Measurements from ENCODE around the gene C1S. TPM values are rescaled to one million over a fixed set of nuclear protein-coding genes. Genes with fewer than 3 reads are reported as not detected.
"Not testable (repeated sequence)": the region's sequence is repeated elsewhere in the genome, so short reads cannot be mapped to it uniquely, and the experiment has no call there.

The C1S gene
- total RNA-seq (1 to 10 TPM; 3.8 to 4.6 TPM), total RNA-seq (0.11 to 3.1 (median 1.2) reads per million in 172 experiments)
- polyA plus RNA-seq (2013, experiment 1 of 2): 0.91 TPM
- 3.5 TPM for polyA plus RNA-seq (2013, experiment 2 of 2)

GRCh38 chr12:7060353-7060954 lies at the start of gene C1S:
Gene C1S, plus strand, starts transcription at chr12:7060718. Its CDS starts 1,195 bp downstream, at chr12:7061913.
- H3K4me1 Mint-ChIP-seq (ENCODE audit: low read depth): no peaks in the 10 kb centered on the region
- Histone ChIP-seq H3K4me1 (ENCODE audit: insufficient read depth, low read length) (no peaks in the 10 kb centered on the region), H3K4me3 (ENCODE audit: low read length) (no peak within 1 kb of the TSS), H3K9me3 (ENCODE audit: control insufficient read depth in 1 of 2, insufficient read depth in 1 of 2, low read length in 2 of 2) (no peaks in the 10 kb centered on the region), H3K27ac (ENCODE audit: low read depth in 1 of 2, low read length in 2 of 2) (no peak within 1 kb of the TSS), H3K27me3 (ENCODE audit: control insufficient read depth in 1 of 2, insufficient read depth in 2 of 2, low read length in 2 of 2) (peaks cover 7 to 12% of the 10 kb centered on the region in 2 experiments), H3K36me3 (ENCODE audit: insufficient read depth, low read length) (no peaks in the 10 kb centered on the region)
- POLR2A ChIA-PET: no interaction called here
- ATAC-seq (ENCODE audit: poor library complexity) (no peak), DNase-seq (no peak)
- intact Hi-C loops (cut with DNase I, micrococcal nuclease): no loop called here
- TF ChIP-seq CTCF (IDR thresholded peaks at IDR 0.05): no peak
- peaks cover 34% of the 10 kb centered on the region for H3K27me3 Mint-ChIP-seq
- no peak within 1 kb of the TSS for H3K27ac Mint-ChIP-seq
- CTCF ChIA-PET: no interaction called here
- no peaks in the 10 kb centered on the region for H3K36me3 Mint-ChIP-seq (ENCODE audit: low read depth)
- H3K9me3 Mint-ChIP-seq: no peaks in the 10 kb centered on the region
- no peak within 1 kb of the TSS for H3K4me3 Mint-ChIP-seq

- H3K4me3 Mint-ChIP-seq; H3K27me3 ChIP-seq (ENCODE audit: control insufficient read depth in 1 of 2, insufficient read depth in 2 of 2, low read length in 2 of 2); POLR2A ChIA-PET; intact Hi-C loops (cut with DNase I, micrococcal nuclease); H3K4me3 ChIP-seq (ENCODE audit: low read length); H3K27ac ChIP-seq (ENCODE audit: low read depth in 1 of 2, low read length in 2 of 2); DNase-seq; H3K27me3 Mint-ChIP-seq; CTCF ChIA-PET; H3K9me3 Mint-ChIP-seq; H3K9me3 ChIP-seq (ENCODE audit: control insufficient read depth in 1 of 2, insufficient read depth in 1 of 2, low read length in 2 of 2); H3K27ac Mint-ChIP-seq; ATAC-seq (ENCODE audit: poor library complexity); H3K4me1 ChIP-seq (ENCODE audit: insufficient read depth, low read length): not testable (repeated sequence)
- Mint-ChIP-seq H3K4me1 (ENCODE audit: low read depth) (peaks cover 14% of the 10 kb centered on the region), H3K36me3 (ENCODE audit: low read depth) (peaks cover 46% of the 10 kb centered on the region)
- H3K36me3 ChIP-seq (ENCODE audit: insufficient read depth, low read length): peaks cover 13% of the 10 kb centered on the region
Measured at GRCh38 chr12:7011398-7011797, 49.1 kb upstream of the C1S start.

- H3K4me3 Mint-ChIP-seq: no peak overlapping the region
- intact Hi-C loops (cut with DNase I, micrococcal nuclease): no loop called here
Measured at GRCh38 chr12:7012024-7012607, 48.4 kb upstream of the C1S start.

More at GRCh38 chr12:7012024-7012607, 48.4 kb upstream of the C1S start:
- ChIA-PET POLR2A (no interaction called here), CTCF (no interaction called here)
- Mint-ChIP-seq H3K27me3 (no peaks in the 10 kb centered on the region), H3K27ac (no peak overlapping the region), H3K9me3 (no peaks in the 10 kb centered on the region), H3K36me3 (ENCODE audit: low read depth) (peaks cover 42% of the 10 kb centered on the region), H3K4me1 (ENCODE audit: low read depth) (peaks cover 21% of the 10 kb centered on the region)
- TF ChIP-seq CTCF (IDR thresholded peaks at IDR 0.05): no peak
- Histone ChIP-seq H3K36me3 (ENCODE audit: insufficient read depth, low read length) (peaks cover 13% of the 10 kb centered on the region), H3K9me3 (ENCODE audit: control insufficient read depth in 1 of 2, insufficient read depth in 1 of 2, low read length in 2 of 2) (no peaks in the 10 kb centered on the region), H3K27ac (ENCODE audit: low read depth in 1 of 2, low read length in 2 of 2) (no peak overlapping the region), H3K4me3 (ENCODE audit: low read length) (no peak overlapping the region), H3K27me3 (ENCODE audit: control insufficient read depth in 1 of 2, insufficient read depth in 2 of 2, low read length in 2 of 2) (no peaks in the 10 kb centered on the region), H3K4me1 (ENCODE audit: insufficient read depth, low read length) (peaks cover 10% of the 10 kb centered on the region)
- no peak for DNase-seq
- no peak for ATAC-seq (ENCODE audit: poor library complexity)

All from CD4-positive, alpha-beta T cell (primary cell).